Measurements from ENCODE around the gene EPN2. TPM values are rescaled to one million over a fixed set of nuclear protein-coding genes. Genes with fewer than 3 reads are reported as not detected.
A peak's percentile ranks its signal among the peaks of the same experiment; 100 is the strongest.

The EPN2 gene
- total RNA-seq, 4 donors from 2014 or later, result 26.5 to 49.2 (median 38.9) TPM

GRCh38 chr17:19333132-19333440, 95.9 kb downstream of the EPN2 start:
- H3K4me1 ChIP-seq, result peaks cover 10 to 28% (median 17%) of the 10 kb centered on the region in 4 donors
- no peaks in the 10 kb centered on the region for H3K27me3 ChIP-seq
- TF ChIP-seq EP300 (IDR thresholded peaks at IDR 0.05), result no peak
- TF ChIP-seq POLR2AphosphoS5 (IDR thresholded peaks at IDR 0.05), result no peak
- TF ChIP-seq POLR2A (IDR thresholded peaks at IDR 0.05; ENCODE audit: low read depth), result no peak
- no peak for TF ChIP-seq CTCF (IDR thresholded peaks at IDR 0.05)
- DNase-seq (ENCODE audit: extremely low spot score), result no peak
- no peaks in the 10 kb centered on the region for H3K9me3 ChIP-seq
- no peak overlapping the region for H3K27ac ChIP-seq (replicated peaks in 1 of 4)
- peaks cover 0 to 71% (median 48%) of the 10 kb centered on the region in 4 donors for H3K36me3 ChIP-seq
- intact Hi-C loops (cut with DNase I), result no loop called here
- WGBS, result 100% methylated on average over 1 of the region's 1 CpG
- no peak overlapping the region for H3K4me3 ChIP-seq

GRCh38 chr17:19333736-19334290, 96.6 kb downstream of the EPN2 start:
- DNase-seq (ENCODE audit: extremely low spot score), result no peak
- Histone ChIP-seq H3K36me3 (peaks cover 0 to 64% (median 43%) of the 10 kb centered on the region in 4 donors), H3K4me1 (peaks cover 11 to 30% (median 17%) of the 10 kb centered on the region in 4 donors), H3K9me3 (no peaks in the 10 kb centered on the region), H3K27ac (replicated peaks in 1 of 4) (no peak overlapping the region), H3K4me3 (no peak overlapping the region), H3K27me3 (no peaks in the 10 kb centered on the region)
- intact Hi-C loops (cut with DNase I), result no loop called here
- TF ChIP-seq EP300 (IDR thresholded peaks at IDR 0.05), result no peak
- 93% methylated on average over 5 of the region's 12 CpGs for WGBS

GRCh38 chr17:19334331-19334730, 97.2 kb downstream of the EPN2 start:
- no peak for DNase-seq (ENCODE audit: extremely low spot score)
- 88% methylated on average over 6 of the region's 6 CpGs for WGBS
- Histone ChIP-seq H3K36me3 (peaks cover 0 to 59% (median 38%) of the 10 kb centered on the region in 4 donors), H3K9me3 (no peaks in the 10 kb centered on the region), H3K27me3 (no peaks in the 10 kb centered on the region), H3K4me3 (no peak overlapping the region), H3K4me1 (peaks cover 11 to 30% (median 17%) of the 10 kb centered on the region in 4 donors), H3K27ac (replicated peaks in 1 of 4) (no peak overlapping the region)
- intact Hi-C loops (cut with DNase I), result no loop called here
- TF ChIP-seq POLR2A (IDR thresholded peaks at IDR 0.05; ENCODE audit: low read depth), result no peak
- no peak for TF ChIP-seq CTCF (IDR thresholded peaks at IDR 0.05)
- TF ChIP-seq EP300 (IDR thresholded peaks at IDR 0.05), result no peak
- TF ChIP-seq POLR2AphosphoS5 (IDR thresholded peaks at IDR 0.05), result no peak

GRCh38 chr17:19335951-19336631, 98.9 kb downstream of the EPN2 start:
- no peak overlapping the region for H3K27ac ChIP-seq (replicated peaks in 1 of 4)
- DNase-seq (ENCODE audit: extremely low spot score), result no peak
- no peaks in the 10 kb centered on the region for H3K9me3 ChIP-seq
- intact Hi-C loops (cut with DNase I), result no loop called here
- H3K27me3 ChIP-seq, result no peaks in the 10 kb centered on the region
- no peak for TF ChIP-seq CTCF (IDR thresholded peaks at IDR 0.05)
- TF ChIP-seq POLR2AphosphoS5 (IDR thresholded peaks at IDR 0.05), result no peak
- 90% methylated on average over 16 of the region's 18 CpGs for WGBS
- H3K4me1 ChIP-seq, result peaks cover 11 to 30% (median 17%) of the 10 kb centered on the region in 4 donors
- no peak overlapping the region for H3K4me3 ChIP-seq
- peaks cover 0 to 42% (median 30%) of the 10 kb centered on the region in 4 donors for H3K36me3 ChIP-seq

- H3K4me1 ChIP-seq, result peaks cover 15 to 34% (median 21%) of the 10 kb centered on the region in 4 donors
- H3K4me3 ChIP-seq, result no peak overlapping the region
- intact Hi-C loops (cut with DNase I), result no loop called here
- no peaks in the 10 kb centered on the region for H3K9me3 ChIP-seq
- no peak for DNase-seq (ENCODE audit: extremely low spot score)
- WGBS, result 48% methylated on average over 18 of the region's 21 CpGs
- no peaks in the 10 kb centered on the region for H3K27me3 ChIP-seq
- H3K27ac ChIP-seq (replicated peaks in 1 of 4), result peak overlapping the region in 1 of 4 donors; percentile 21
- no peak for TF ChIP-seq POLR2A (IDR thresholded peaks at IDR 0.05; ENCODE audit: low read depth)
- peak in 1 of 2 donors; percentile 40 for TF ChIP-seq POLR2AphosphoS5 (IDR thresholded peaks at IDR 0.05)
- peak in 2 of 3 experiments; percentile 62 to 66 for TF ChIP-seq CTCF (IDR thresholded peaks at IDR 0.05)
- H3K36me3 ChIP-seq, result peaks cover 0 to 34% (median 23%) of the 10 kb centered on the region in 4 donors
Observed at GRCh38 chr17:19336938-19337711, 100.0 kb downstream of the EPN2 start.

Measured in esophagus muscularis mucosa (tissue), 4 donors.